HepG2 (cell line): ENCODE measurements around the gene ACVR1B. TPM values are rescaled to one million over a fixed set of nuclear protein-coding genes. Genes with fewer than 3 reads are reported as not detected.

ENCODE experiments used
- ATAC-seq: fragments of 200-7000 bp; cut with Tn5 transposase; 3 replicates; pipeline ENCODE4 v1.9.1; 2020; ENCODE audit warnings: mild to moderate bottlenecking, moderate library complexity
- BruUV-seq: library from RNA; stranded (reverse); fragments of 400-500 nt; replicated peaks from 2 replicates; lab custom pipeline; 2021; lab: Mats Ljungman, UMichigan
- CTCF ChIA-PET: fragments of 300-600 bp; formaldehyde crosslinking; extraction: SDS; loops from one replicate; lab custom pipeline; 2021; ENCODE audit warnings: low total read pairs, inconsistent platforms, low intra/inter-chr PET ratio; lab: Yijun Ruan, JAX
- POLR2A ChIA-PET: fragments of 350-600 bp; sonication (Branson Sonifier 250); formaldehyde crosslinking; loops from one replicate; lab custom pipeline; 2020; ENCODE audit warnings: antibody characterized with exemption, inconsistent platforms; lab: Yijun Ruan, JAX
- DNase-seq: peaks from one replicate; pipeline ENCODE4 v3.0.0-alpha.2; 2015; ENCODE audit warnings: low spot score
- FAIRE-seq: peaks from 3 replicates; lab custom pipeline; 2011; peaks lifted over from hg19 to GRCh38; lab: Jason Lieb, UNC
- H2AFZ ChIP-seq: one replicate; pipeline ENCODE4 v1.6.1; 2011; ENCODE audit warnings: low read length, inconsistent platforms
- H3K27ac ChIP-seq: fragments of 300-600 bp; 3 replicates; pipeline ENCODE4 v1.8.0; 2011; ENCODE audit warnings: mixed run types, mild to moderate bottlenecking, mixed read lengths, low read length, inconsistent platforms; ENCODE audit not compliant: insufficient read depth; ENCODE audit errors: extremely low read length
- H3K27me3 ChIP-seq, 2 experiments: fragments of 200-600 bp in 1 of 2; 2 replicates in 1 of 2; 3 replicates in 1 of 2; pipeline versions ENCODE4 v1.6.0 to v1.8.0; 2011; ENCODE audit warnings: low read length in 2 of 2, mild to moderate bottlenecking in 2 of 2, moderate library complexity in 2 of 2, inconsistent platforms in 1 of 2; ENCODE audit not compliant: insufficient read depth in 2 of 2, control insufficient read depth in 1 of 2
- H3K36me3 ChIP-seq, 2 experiments: fragments of 200-600 bp in 1 of 2; replicated peaks in 1 of 2; 2 replicates in 1 of 2; 3 replicates in 1 of 2; pipeline versions ENCODE4 v1.5.1 to v1.8.0; 2011; ENCODE audit warnings: low read length in 2 of 2, inconsistent platforms in 1 of 2; ENCODE audit not compliant: insufficient read depth in 2 of 2, control insufficient read depth in 1 of 2
- H3K4me1 ChIP-seq: 2 replicates; pipeline ENCODE4 v1.5.1; 2012; ENCODE audit warnings: low read length, inconsistent platforms; ENCODE audit not compliant: insufficient read depth
- H3K4me2 ChIP-seq: 2 replicates; pipeline ENCODE4 v1.6.0; 2011; ENCODE audit warnings: low read depth, low read length, inconsistent platforms
- H3K4me3 ChIP-seq, 3 experiments: fragments of 200-600 bp in 1 of 3; sonication (generic), shearing (Covaris generic) in 1 of 3; replicated peaks in 1 of 3; 2 replicates each; pipeline ENCODE4 v1.5.1; 2011 to 2016; ENCODE audit warnings: low read length in 3 of 3, inconsistent platforms in 2 of 3, low read depth in 2 of 3, mild to moderate bottlenecking in 2 of 3, control low read depth in 1 of 3, mixed read lengths in 1 of 3; ENCODE audit not compliant: insufficient read depth in 1 of 3
- H3K79me2 ChIP-seq: one replicate; pipeline ENCODE4 v1.6.1; 2011; ENCODE audit warnings: low read length, inconsistent platforms; ENCODE audit not compliant: insufficient read depth
- H3K9ac ChIP-seq: 2 replicates; pipeline ENCODE4 v1.6.0; 2011; ENCODE audit warnings: mild to moderate bottlenecking, low read depth, low read length, inconsistent platforms; ENCODE audit not compliant: insufficient read depth
- H3K9me3 ChIP-seq: 2 replicates; pipeline ENCODE4 v1.5.1; 2012; ENCODE audit warnings: mild to moderate bottlenecking, low read length
- H4K20me1 ChIP-seq: 2 replicates; pipeline ENCODE4 v1.6.0; 2011; ENCODE audit warnings: inconsistent platforms, mild to moderate bottlenecking, low read length, moderate library complexity; ENCODE audit not compliant: insufficient read depth
- FOXJ3 ChIP-seq: sonication (generic); formaldehyde crosslinking; IDR thresholded peaks from 2 replicates; pipeline ENCODE4 v1.4.0; 2020; ENCODE audit warnings: missing genetic modification reagents, mild to moderate bottlenecking, borderline replicate concordance
- ZBTB2 ChIP-seq: sonication (generic); formaldehyde crosslinking; IDR thresholded peaks from 2 replicates; pipeline ENCODE4 v1.8.0; 2022; ENCODE audit warnings: low read depth, missing genetic modification reagents
- ZNF281 ChIP-seq: sonication (generic); formaldehyde crosslinking; IDR thresholded peaks from 2 replicates; pipeline ENCODE4 v1.4.0; 2020; ENCODE audit warnings: missing genetic modification reagents, borderline replicate concordance
- ZNF652 ChIP-seq: IDR thresholded peaks from 2 replicates; pipeline ENCODE4 v1.6.1; 2016; ENCODE audit warnings: low read depth, borderline replicate concordance
- ZNF746 ChIP-seq: sonication (generic); formaldehyde crosslinking; IDR thresholded peaks from 2 replicates; pipeline ENCODE4 v1.8.0; 2022; ENCODE audit warnings: mild to moderate bottlenecking, missing genetic modification reagents
- ZNF766 ChIP-seq: sonication (generic); formaldehyde crosslinking; IDR thresholded peaks from 2 replicates; pipeline ENCODE4 v1.5.0; 2020; ENCODE audit warnings: missing genetic modification reagents, borderline replicate concordance
- WGBS: methylation state at CpG from one replicate; pipeline ENCODE4 v1.1.6; 2017; ENCODE audit warnings: low lambda C conversion rate; 5-methylcytosine and 5-hydroxymethylcytosine counted together
- in situ Hi-C: cut with HindIII; loops from 2 replicates; pipeline ENCODE4 v1.10.0; 2017; ENCODE audit warnings: low pct_unique_long_range_greater_than_20kb; ENCODE audit not compliant: extremely low pct_ligation_motif_present
- intact Hi-C: fragments of 100-400 bp; cut with micrococcal nuclease; formaldehyde crosslinking; loops from one replicate; pipeline ENCODE4 v1.10.0; 2022; ENCODE audit not compliant: unreplicated experiment
- polyA plus RNA-seq, 8 experiments: library from polyadenylated mRNA; depleted of rRNA in 3 of 8; stranded (reverse) in 7 of 8; unstranded in 1 of 8; fragments of >200 nt; fragmentation: Illumina TruSeq in 4 of 8; extraction: Trizol in 4 of 8; gene quantifications; 2 replicates each; pipeline versions ENCODE4 v1.2.1 to v1.2.3, GENCODE V29; 2011 to 2016; ENCODE audit warnings: low read depth in 4 of 8, missing spikeins in 1 of 8, mixed read lengths in 1 of 8; ENCODE audit not compliant: insufficient read depth in 1 of 8
- total RNA-seq, 5 experiments: library from RNA; depleted of rRNA; stranded (reverse); fragments of >200 nt; fragmentation: Illumina TruSeq; extraction: Trizol; gene quantifications; 2 replicates each; pipeline ENCODE4 v1.2.3, GENCODE V29; 2016; ENCODE audit warnings: low read depth in 1 of 5

ACVR1B gene
- total and polyA plus RNA-seq, 2 of the 13 experiments (the other 11 are each of a cell fraction or from before 2014, with no cell fraction given) = 8.9 to 12.1 TPM

GRCh38 chr12:51915003-51915625 is 36.4 kb upstream of the ACVR1B start:
- DNase-seq (no peak), ATAC-seq (no peak), FAIRE-seq (no peak)
- intact Hi-C loops (no loop called here), in situ Hi-C loops (no loop called here)
- BruUV-seq = no TSS peak
- WGBS = 80% methylated on average over 27 of the region's 28 CpGs
- Histone ChIP-seq H3K4me1 (0 out of 2 replicates have a peak, but pooled peaks cover 19% of the 10 kb centered on the region), H4K20me1 (no peaks in the 10 kb centered on the region), H3K79me2 (no peaks in the 10 kb centered on the region), H3K4me3 (no peak overlapping the region), H3K36me3 (no peaks in the 10 kb centered on the region), H3K27ac (no peak overlapping the region), H3K9me3 (no peaks in the 10 kb centered on the region), H3K27me3 (peaks cover 3 to 37% of the 10 kb centered on the region in 2 experiments; a peak in 3 of 5 replicates), H2AFZ (no peak overlapping the region), H3K4me2 (no peak overlapping the region), H3K9ac (no peak overlapping the region)
- CTCF ChIA-PET = no interaction called here
- no peak for TF ChIP-seq ZNF766 (CRISPR knock-in tag)
- no peak for TF ChIP-seq ZNF281 (CRISPR knock-in tag)
- TF ChIP-seq ZNF746 = no peak
- no peak for TF ChIP-seq FOXJ3
- no peak for TF ChIP-seq ZBTB2 (CRISPR knock-in tag)
- TF ChIP-seq ZNF652 (CRISPR knock-in tag) = no peak
- POLR2A ChIA-PET = no interaction called here
